Panc1 (cell line): Measurements from ENCODE around the gene EXOSC7. TPM values are rescaled to one million over a fixed set of nuclear protein-coding genes. Genes with fewer than 3 reads are reported as not detected.

Experiments
- ATAC-seq: fragments of 200-7000 bp; cut with Tn5 transposase; 2 replicates; pipeline ENCODE4 v1.9.1; 2020; ENCODE audit warnings: mild to moderate bottlenecking, moderate library complexity
- BruUV-seq: library from RNA; stranded (reverse); fragments of 400-500 nt; replicated peaks from 2 replicates; lab custom pipeline; 2021; lab: Mats Ljungman, UMichigan
- CTCF ChIA-PET: fragments of 300-600 bp; sonication (Branson Sonifier 250); formaldehyde crosslinking; loops from one replicate; lab custom pipeline; 2022; ENCODE audit warnings: antibody characterized with exemption; lab: Charles Lee
- POLR2A ChIA-PET: fragments of 300-600 bp; sonication (Branson Sonifier 250); formaldehyde crosslinking; loops from one replicate; lab custom pipeline; 2022; ENCODE audit warnings: antibody characterized with exemption; lab: Charles Lee
- DNase-seq: peaks from one replicate; pipeline ENCODE4 v3.0.0-alpha.2; 2010; ENCODE audit warnings: low read depth, low spot score
- H3K27ac ChIP-seq: 2 replicates; pipeline ENCODE4 v1.5.1; 2011; ENCODE audit warnings: mild to moderate bottlenecking, low read length, inconsistent platforms
- H3K27me3 ChIP-seq: fragments of 200-500 bp; sonication (Bioruptor generic); 2 replicates; pipeline ENCODE4 v1.6.0; 2014; ENCODE audit warnings: low read length, inconsistent platforms; ENCODE audit not compliant: control insufficient read depth, insufficient read depth
- H3K36me3 ChIP-seq: fragments of 200-500 bp; sonication (Bioruptor generic); 2 replicates; pipeline ENCODE4 v1.5.1; 2014; ENCODE audit warnings: inconsistent platforms, mild to moderate bottlenecking, low read length, moderate library complexity; ENCODE audit not compliant: control insufficient read depth, insufficient read depth
- H3K4me1 ChIP-seq: 2 replicates; pipeline ENCODE4 v1.5.1; 2011; ENCODE audit warnings: inconsistent platforms, mild to moderate bottlenecking, low read length, moderate library complexity; ENCODE audit not compliant: control insufficient read depth, insufficient read depth
- H3K4me3 ChIP-seq, 2 experiments: 2 replicates each; pipeline ENCODE4 v1.5.1; 2011 to 2012; ENCODE audit warnings: low read depth in 2 of 2, low read length in 2 of 2, mild to moderate bottlenecking in 2 of 2, inconsistent platforms in 1 of 2, moderate library complexity in 1 of 2
- H3K9me3 ChIP-seq: fragments of 200-500 bp; sonication (Bioruptor generic); 2 replicates; pipeline ENCODE4 v1.5.1; 2014; ENCODE audit warnings: low read depth, mild to moderate bottlenecking, inconsistent platforms, low read length, moderate library complexity; ENCODE audit not compliant: control insufficient read depth, insufficient read depth
- CTCF ChIP-seq: fragments of 450-650 bp; IDR thresholded peaks from 2 replicates; pipeline ENCODE4 v1.5.1; 2017; ENCODE audit warnings: mild to moderate bottlenecking
- POLR2AphosphoS5 ChIP-seq: IDR thresholded peaks from 2 replicates; pipeline ENCODE4 v1.6.1; 2012; ENCODE audit warnings: mild to moderate bottlenecking, low read depth, low read length, moderate library complexity
- SIN3A ChIP-seq: IDR thresholded peaks from 2 replicates; pipeline ENCODE4 v1.6.1; 2012; ENCODE audit warnings: low read depth, mild to moderate bottlenecking, low read length, moderate library complexity, borderline replicate concordance; ENCODE audit not compliant: insufficient read depth
- TCF7L2 ChIP-seq: IDR thresholded peaks from 2 replicates; pipeline ENCODE4 v1.6.1; 2011; ENCODE audit warnings: mild to moderate bottlenecking, low read depth, low read length, inconsistent platforms
- in situ Hi-C: cut with HindIII; loops from 2 replicates; pipeline ENCODE4 v1.10.0; 2016; ENCODE audit warnings: low sequenced_read_pairs, low pct_unique_long_range_greater_than_20kb
- intact Hi-C: fragments of 100-400 bp; cut with micrococcal nuclease; formaldehyde crosslinking; loops from one replicate; pipeline ENCODE4 v1.10.0; 2022; ENCODE audit not compliant: unreplicated experiment
- total RNA-seq: library from RNA; stranded (reverse); gene quantifications from one replicate; pipeline ENCODE4 v1.2.1, GENCODE V29; 2021; ENCODE audit not compliant: unreplicated experiment
- TF ChIP-seq, protein P1 (sequence below), 2 experiments: IDR thresholded peaks; 2 replicates each; pipeline ENCODE4 v1.6.1; 2011 to 2012; ENCODE audit warnings: low read depth in 2 of 2, control low read depth in 1 of 2, low read length in 1 of 2, mild to moderate bottlenecking in 1 of 2, moderate library complexity in 1 of 2; ENCODE audit not compliant: insufficient read depth in 1 of 2

The EXOSC7 gene
- total RNA-seq, 1 experiment from 2014 or later: 38.4 TPM

DNA sequence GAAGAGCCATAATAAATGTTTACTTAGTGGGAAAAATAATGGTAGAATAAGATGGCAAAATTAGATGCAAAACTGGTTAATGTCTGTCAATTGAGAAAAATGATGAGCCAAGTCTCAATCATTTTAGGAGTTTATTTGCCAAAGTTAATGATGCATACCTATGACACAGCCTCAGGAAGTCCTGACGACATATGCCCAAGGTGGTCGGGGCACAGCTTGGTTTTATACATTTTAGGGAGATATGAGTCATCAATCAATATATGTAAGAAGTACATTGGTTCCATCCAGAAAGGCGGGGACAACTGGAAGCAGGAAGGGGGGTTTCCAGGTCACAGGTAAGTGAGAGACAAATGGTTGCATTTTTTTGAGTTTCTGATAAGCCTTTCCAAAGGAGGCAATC lies 81.5 kb downstream of the EXOSC7 start:
- ATAC-seq (no peak), DNase-seq (no peak)
- Histone ChIP-seq H3K36me3 (no peaks in the 10 kb centered on the region), H3K4me1 (no peaks in the 10 kb centered on the region), H3K9me3 (no peaks in the 10 kb centered on the region), H3K27me3 (no peaks in the 10 kb centered on the region), H3K4me3 (no peak overlapping the region), H3K27ac (no peak overlapping the region)
- intact Hi-C loops (no loop called here), in situ Hi-C loops (no loop called here)
- no peak for TF ChIP-seq SIN3A
- BruUV-seq: no TSS peak
- ChIA-PET CTCF (no interaction called here), POLR2A (no interaction called here)

- no peak overlapping the region for H3K4me3 ChIP-seq
- no peaks in the 10 kb centered on the region for H3K4me1 ChIP-seq
- ATAC-seq (no peak), DNase-seq (no peak)
- in situ Hi-C loops (no loop called here), intact Hi-C loops (no loop called here)
- ChIA-PET CTCF (interaction anchor here (0.7 kb wide), 1 partner anchor 1037 kb away, joined by 6 read pairs; no protein-coding TSS in a partner anchor), POLR2A (no interaction called here)
- no peak overlapping the region for H3K27ac ChIP-seq
- no peaks in the 10 kb centered on the region for H3K36me3 ChIP-seq
- H3K9me3 ChIP-seq: no peaks in the 10 kb centered on the region
- no TSS peak for BruUV-seq
- no peak for TF ChIP-seq CTCF
- no peak for TF ChIP-seq TCF7L2
- no peak for TF ChIP-seq SIN3A
- TF ChIP-seq, protein P1, sequence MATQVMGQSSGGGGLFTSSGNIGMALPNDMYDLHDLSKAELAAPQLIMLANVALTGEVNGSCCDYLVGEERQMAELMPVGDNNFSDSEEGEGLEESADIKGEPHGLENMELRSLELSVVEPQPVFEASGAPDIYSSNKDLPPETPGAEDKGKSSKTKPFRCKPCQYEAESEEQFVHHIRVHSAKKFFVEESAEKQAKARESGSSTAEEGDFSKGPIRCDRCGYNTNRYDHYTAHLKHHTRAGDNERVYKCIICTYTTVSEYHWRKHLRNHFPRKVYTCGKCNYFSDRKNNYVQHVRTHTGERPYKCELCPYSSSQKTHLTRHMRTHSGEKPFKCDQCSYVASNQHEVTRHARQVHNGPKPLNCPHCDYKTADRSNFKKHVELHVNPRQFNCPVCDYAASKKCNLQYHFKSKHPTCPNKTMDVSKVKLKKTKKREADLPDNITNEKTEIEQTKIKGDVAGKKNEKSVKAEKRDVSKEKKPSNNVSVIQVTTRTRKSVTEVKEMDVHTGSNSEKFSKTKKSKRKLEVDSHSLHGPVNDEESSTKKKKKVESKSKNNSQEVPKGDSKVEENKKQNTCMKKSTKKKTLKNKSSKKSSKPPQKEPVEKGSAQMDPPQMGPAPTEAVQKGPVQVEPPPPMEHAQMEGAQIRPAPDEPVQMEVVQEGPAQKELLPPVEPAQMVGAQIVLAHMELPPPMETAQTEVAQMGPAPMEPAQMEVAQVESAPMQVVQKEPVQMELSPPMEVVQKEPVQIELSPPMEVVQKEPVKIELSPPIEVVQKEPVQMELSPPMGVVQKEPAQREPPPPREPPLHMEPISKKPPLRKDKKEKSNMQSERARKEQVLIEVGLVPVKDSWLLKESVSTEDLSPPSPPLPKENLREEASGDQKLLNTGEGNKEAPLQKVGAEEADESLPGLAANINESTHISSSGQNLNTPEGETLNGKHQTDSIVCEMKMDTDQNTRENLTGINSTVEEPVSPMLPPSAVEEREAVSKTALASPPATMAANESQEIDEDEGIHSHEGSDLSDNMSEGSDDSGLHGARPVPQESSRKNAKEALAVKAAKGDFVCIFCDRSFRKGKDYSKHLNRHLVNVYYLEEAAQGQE (IDR thresholded peaks at IDR 0.05; ENCODE audit: insufficient read depth in 1 of 2, low read depth in 2 of 2, low read length in 1 of 2): no peak
- TF ChIP-seq POLR2AphosphoS5: no peak
- no peaks in the 10 kb centered on the region for H3K27me3 ChIP-seq
These were observed 83.1 kb downstream of the EXOSC7 start for GRCh38 chr3:45059132-45059531.

DNA sequence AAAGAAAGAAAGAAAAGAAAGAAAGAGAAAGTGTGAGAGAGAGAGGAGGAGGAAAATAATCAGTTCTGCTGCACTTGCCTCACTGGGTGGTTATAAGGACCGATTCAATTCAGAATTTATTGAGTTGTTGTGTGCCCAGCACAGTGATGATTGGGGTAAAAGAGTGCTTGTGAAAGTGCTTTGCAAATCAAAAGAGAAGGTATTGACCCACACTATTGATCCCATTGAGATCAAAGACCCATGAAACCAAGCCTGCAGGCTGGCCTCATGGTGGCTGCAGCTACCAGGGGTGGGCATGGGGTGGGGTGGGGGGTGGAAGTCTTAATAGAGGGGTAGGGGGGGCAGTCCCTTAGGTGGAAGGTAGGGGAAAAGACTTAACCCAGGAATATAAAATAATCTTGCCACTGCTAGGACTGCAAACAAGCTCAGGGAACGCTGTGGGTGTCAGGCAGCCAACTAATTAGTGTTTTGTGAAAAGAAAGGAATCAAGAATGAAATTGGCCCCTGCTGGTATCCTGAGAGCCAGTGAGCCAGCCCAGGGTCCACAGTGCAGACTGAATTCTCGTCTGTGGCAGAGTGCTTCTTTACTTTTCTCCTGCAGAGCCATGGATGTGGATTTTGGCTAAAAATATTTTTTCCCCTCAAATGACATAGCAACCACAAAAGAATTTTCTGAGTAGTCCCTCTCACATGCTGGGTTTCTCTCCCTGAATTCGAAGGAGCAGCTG lies 84.3 kb downstream of the EXOSC7 start:
- DNase-seq (no peak), ATAC-seq (no peak)
- Histone ChIP-seq H3K9me3 (no peaks in the 10 kb centered on the region), H3K27ac (no peak overlapping the region), H3K4me3 (no peak overlapping the region), H3K36me3 (no peaks in the 10 kb centered on the region), H3K27me3 (no peaks in the 10 kb centered on the region), H3K4me1 (no peaks in the 10 kb centered on the region; the same call in 1 of the 2 replicates)
- no peak for TF ChIP-seq CTCF
- TF ChIP-seq SIN3A: no peak
- TF ChIP-seq TCF7L2: no peak
- TF ChIP-seq POLR2AphosphoS5: no peak
- POLR2A ChIA-PET: no interaction called here
- intact Hi-C loops (no loop called here), in situ Hi-C loops (no loop called here)
- CTCF ChIA-PET: no interaction called here
- BruUV-seq: no TSS peak
